Omental fat pad (tissue), 4 donors: ENCODE data around the gene CEBPA. TPM values are rescaled to one million over a fixed set of nuclear protein-coding genes. Genes with fewer than 3 reads are reported as not detected.

Experiments used
- ATAC-seq: fragments of 150-250 bp; one replicate; pipeline ENCODE4 v1.9.1; 2016; ENCODE audit warnings: mild to moderate bottlenecking, moderate library complexity; ENCODE audit not compliant: low FRiP score
- DNase-seq: peaks from one replicate; pipeline ENCODE4 v3.0.0-alpha.2; 2019; ENCODE audit warnings: low spot score
- total RNA-seq, 4 donors: library from RNA; depleted of rRNA; stranded (reverse); fragments of >200 nt; gene quantifications; one replicate each; pipeline ENCODE4 v1.1.0, GENCODE V29; 2016
- TF ChIP-seq, protein P1 (sequence below), 3 donors: fragments of 450-650 bp; IDR thresholded peaks; one replicate each; pipeline ENCODE4 v1.5.1; 2016 to 2017; ENCODE audit warnings: antibody characterized with exemption in 3 of 3, mild to moderate bottlenecking in 3 of 3, moderate library complexity in 2 of 3

Gene CEBPA
- total RNA-seq, 4 donors from 2014 or later, result 100 to 567 (median 166) TPM

- TF ChIP-seq, protein P1, sequence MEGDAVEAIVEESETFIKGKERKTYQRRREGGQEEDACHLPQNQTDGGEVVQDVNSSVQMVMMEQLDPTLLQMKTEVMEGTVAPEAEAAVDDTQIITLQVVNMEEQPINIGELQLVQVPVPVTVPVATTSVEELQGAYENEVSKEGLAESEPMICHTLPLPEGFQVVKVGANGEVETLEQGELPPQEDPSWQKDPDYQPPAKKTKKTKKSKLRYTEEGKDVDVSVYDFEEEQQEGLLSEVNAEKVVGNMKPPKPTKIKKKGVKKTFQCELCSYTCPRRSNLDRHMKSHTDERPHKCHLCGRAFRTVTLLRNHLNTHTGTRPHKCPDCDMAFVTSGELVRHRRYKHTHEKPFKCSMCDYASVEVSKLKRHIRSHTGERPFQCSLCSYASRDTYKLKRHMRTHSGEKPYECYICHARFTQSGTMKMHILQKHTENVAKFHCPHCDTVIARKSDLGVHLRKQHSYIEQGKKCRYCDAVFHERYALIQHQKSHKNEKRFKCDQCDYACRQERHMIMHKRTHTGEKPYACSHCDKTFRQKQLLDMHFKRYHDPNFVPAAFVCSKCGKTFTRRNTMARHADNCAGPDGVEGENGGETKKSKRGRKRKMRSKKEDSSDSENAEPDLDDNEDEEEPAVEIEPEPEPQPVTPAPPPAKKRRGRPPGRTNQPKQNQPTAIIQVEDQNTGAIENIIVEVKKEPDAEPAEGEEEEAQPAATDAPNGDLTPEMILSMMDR (IDR thresholded peaks at IDR 0.05), result no peak
- no peak for DNase-seq
- no peak for ATAC-seq
Measured at GRCh38 chr19:33345163-33345562, 42.8 kb upstream of the CEBPA start.

DNA sequence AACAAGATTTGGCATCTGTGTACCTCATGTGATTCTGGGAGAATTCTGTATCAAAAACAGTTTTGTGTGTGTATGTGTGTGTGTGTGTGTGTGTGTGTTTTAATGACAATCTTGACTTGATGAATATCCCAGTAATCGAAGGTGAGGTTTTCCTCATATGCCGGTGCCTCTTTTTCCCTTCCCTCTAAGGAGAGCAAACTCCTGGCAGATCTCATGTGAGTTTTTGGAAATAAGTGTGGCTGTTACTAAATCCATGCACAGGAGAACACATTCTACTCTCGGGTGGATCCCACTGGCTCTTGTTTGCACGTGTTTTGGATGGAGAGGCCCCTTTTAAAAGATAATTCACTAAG lies 42.2 kb upstream of the CEBPA start:
- no peak for ATAC-seq
- no peak for DNase-seq
- TF ChIP-seq, protein P1 (IDR thresholded peaks at IDR 0.05), result no peak

DNA sequence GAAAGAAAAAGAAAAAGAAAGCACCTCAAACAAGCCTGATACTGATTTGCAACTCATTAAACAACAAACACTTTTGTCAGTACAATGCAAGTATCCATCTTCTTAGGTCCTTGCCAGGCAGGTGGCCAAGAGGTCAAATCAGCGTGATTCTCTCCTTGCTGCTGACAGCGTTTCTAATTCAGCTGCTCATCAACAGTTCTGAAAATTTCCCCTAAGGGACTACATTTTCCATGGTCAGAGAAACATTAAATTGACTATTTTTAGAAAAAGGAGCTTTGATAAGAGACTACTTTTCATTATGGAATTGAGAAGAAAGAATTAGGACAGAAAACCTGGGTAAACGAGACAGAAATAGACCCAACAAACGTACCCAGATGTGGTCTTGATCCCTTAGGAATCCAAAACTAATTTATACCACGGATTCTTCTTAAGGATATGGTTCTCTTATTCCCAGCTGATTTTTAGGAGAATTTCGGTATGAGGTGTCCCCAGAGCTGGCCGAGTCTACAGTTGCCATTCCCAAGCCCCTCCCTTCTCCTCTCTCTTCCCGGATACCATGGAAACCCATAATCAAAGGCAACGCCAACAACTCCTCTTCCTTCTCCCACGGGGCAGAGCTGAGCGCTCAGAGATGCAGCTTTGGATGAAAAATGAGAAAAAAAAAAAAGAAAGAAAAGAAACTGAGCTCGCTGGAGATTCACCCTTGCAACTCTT lies 41.7 kb upstream of the CEBPA start:
- TF ChIP-seq, protein P1 (IDR thresholded peaks at IDR 0.05), result no peak
- DNase-seq, result no peak
- ATAC-seq, result no peak

GRCh38 chr19:33343301-33343700 lies 41.0 kb upstream of the CEBPA start:
- ATAC-seq (no peak), DNase-seq (no peak)
- TF ChIP-seq, protein P1 (IDR thresholded peaks at IDR 0.05), result no peak

- ATAC-seq (no peak), DNase-seq (no peak)
- TF ChIP-seq, protein P1 (IDR thresholded peaks at IDR 0.05), result no peak
Measured at GRCh38 chr19:33340991-33341390, 38.7 kb upstream of the CEBPA start.

DNA sequence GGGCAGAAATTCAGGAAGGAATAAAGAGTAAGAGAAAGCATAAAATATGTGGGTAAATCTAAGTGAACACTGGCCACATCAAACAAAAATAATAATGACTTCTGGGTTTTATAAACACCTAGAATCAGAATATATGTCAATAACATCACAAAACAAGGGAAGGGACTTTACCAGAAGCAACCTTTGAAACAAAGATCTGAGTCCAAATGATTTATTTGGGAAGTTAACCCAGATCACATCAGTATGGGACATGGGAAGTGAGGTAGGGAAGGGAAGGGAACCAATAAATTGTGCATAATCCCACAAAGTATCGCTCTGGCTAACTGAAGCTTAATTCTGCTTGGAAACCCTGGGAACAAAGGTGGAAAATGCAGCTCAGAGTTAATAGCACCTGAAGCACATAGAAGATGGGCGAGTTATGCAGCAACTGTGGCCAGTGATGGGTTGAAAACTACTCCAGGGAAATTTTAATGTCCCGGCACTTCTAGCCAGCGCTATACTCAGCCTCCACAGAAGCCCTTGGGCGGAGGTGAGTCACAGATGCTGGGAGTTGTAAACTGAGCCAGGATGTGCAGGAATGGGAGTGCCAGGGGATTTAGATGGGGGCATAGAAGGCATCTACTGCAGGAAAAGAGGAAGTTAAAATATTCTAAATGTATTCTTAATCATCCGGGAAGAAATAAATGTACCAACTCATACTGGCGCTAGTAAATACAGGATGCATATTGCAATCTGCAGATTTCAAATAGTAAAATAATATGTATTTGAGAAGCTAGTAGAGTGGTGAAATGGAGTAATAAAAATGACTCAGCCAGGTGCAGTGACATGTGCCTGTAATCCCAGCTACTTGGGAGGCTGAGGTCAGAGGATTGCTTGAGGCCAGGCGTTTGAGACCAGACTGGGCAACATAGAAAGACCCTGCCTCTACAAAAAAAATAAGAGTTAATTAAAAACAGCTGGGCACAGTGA lies 37.0 kb upstream of the CEBPA start:
- DNase-seq, result no peak
- TF ChIP-seq, protein P1 (IDR thresholded peaks at IDR 0.05), result no peak
- no peak for ATAC-seq
